Limb (tissue), 2 donors: ENCODE measurements around the gene CSNK2A2.

Experiments used
- DNase-seq, 2 donors: peaks; one replicate each; pipeline ENCODE4 v3.0.0-alpha.2; 2016; ENCODE audit errors: extremely low spot score in 2 of 2

CSNK2A2 gene

DNA sequence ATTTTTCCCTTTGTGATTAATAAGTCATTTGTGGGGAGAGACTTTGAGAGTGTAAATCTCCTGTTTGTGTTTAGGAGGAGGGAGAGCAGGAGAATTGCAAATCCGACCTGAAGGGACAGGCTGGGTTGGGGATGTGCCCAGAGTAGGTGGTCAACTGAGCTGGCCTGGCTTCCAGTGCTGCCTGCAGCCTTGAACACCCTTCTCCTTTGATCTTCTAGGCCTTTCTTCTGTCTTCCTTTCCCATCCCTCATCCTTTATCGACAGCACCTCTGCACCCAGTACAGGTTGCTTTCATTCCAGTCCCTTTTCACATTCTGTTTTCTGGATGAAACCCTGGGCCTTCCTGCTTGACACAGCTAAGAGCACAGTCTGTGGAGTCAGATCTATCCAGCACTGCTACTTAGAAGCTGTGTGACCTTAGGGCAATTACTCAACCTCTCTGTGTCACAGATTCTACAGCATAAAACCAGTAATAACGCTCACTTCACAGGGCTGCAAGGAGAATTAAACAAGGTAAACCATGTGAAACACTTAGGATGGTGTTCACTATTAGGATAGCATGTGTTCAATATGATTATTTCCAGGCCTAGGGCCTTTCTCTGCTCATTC lies 1.0 kb upstream of the CSNK2A2 start:
- no peak for DNase-seq

- peak in 1 of 2 donors; percentile 38 for DNase-seq
Observed at GRCh38 chr16:58197314-58198012, 443 bp downstream of the CSNK2A2 start.

GRCh38 chr16:58196898-58197313 lies 1.0 kb downstream of the CSNK2A2 start:
- no peak for DNase-seq

DNA sequence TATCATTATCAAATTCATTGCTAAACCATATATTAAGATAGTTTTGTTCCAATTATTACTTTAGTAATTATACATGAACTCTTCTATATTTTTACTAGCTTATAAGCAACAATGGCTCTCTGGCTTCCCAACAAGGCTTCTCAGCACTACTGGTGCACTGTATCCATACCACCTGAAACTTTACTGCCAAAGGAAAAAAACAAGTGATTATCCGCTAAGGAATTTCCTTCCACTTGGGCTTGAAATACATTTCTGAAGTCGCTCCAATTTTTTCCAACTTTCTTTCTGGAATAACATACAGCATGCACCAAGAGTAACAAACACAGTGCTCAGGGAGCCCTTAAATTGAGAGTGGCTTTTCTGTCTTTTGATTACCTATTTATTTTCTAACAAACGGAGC lies 2.1 kb downstream of the CSNK2A2 start:
- DNase-seq, result no peak

GRCh38 chr16:58195344-58195743 lies 2.6 kb downstream of the CSNK2A2 start:
- DNase-seq, result no peak

DNA sequence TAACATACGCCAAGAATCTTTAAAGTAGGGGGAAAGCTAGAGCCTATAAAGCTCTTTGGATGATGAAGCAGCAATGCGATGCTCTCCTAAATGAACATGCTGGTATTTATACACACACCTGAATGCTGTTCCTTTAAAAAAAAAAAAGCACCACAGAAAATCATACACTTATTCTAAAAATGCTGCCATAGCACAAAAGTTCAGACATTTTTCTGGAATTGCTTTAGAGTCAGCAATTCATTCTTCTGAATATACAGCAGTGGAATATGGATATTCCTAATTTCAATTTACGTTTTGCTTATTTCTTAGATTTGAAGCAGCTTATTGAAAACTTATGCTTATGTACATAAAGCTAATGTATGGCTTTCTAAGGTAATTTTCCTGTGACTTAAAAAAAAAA lies 3.1 kb downstream of the CSNK2A2 start:
- no peak for DNase-seq

DNA sequence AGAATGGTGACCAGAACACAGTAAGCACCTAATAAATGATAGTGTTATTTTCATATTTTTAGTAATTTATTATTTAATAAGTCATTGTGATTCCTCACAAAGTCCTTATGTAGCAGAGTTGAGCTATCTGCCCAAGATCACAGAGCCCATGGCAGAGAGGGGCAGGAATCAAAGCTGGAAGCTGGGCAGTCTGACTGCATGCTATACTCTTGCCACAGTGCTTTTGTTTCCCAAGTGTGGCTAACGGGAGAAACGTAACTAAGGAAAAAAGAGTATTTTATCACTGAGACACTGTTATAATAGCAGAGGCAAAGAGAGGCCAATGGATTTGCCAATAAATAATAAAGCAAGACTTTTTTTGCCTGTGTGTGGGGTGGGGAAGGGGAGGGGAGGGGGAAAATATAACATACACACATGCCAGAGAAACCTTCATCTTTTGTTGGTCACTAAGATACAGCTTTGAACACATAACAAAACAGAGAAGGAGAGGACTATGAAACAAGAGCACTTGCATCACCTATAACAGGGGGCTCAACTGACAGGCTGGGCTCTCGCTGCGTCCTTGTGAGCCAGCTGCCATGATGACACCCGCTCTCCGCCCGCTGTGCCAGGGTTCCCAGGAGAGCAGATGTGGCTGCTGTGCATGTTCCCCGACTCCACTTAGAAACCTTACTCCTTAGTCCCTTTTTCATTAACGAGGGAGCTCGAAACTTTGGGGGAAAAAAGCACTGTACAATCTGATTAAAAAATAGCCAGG lies 10.1 kb downstream of the CSNK2A2 start:
- DNase-seq, result no peak

- peak in 1 of 2 donors; percentile 10 for DNase-seq
Observed at GRCh38 chr16:58187092-58187491, 10.8 kb downstream of the CSNK2A2 start.

GRCh38 chr16:58186176-58186944 lies 11.5 kb downstream of the CSNK2A2 start:
- no peak for DNase-seq

DNA sequence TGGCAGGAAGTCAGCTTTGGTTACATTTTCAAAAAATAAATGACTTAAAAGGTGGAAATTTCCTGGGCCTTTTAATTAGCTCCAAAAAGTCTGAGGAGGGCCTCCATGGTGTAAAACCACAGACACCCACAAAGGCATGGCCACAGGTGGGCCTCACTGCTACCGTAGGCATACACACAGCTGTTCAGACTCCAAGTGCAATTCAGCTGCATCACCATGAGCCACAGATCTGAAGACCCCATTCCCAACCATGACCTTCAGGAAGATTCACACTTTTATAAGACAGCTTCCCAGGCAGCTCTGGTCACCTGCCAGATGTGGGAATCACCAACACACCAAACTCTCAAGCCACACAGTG lies 20.6 kb downstream of the CSNK2A2 start:
- no peak for DNase-seq

DNA sequence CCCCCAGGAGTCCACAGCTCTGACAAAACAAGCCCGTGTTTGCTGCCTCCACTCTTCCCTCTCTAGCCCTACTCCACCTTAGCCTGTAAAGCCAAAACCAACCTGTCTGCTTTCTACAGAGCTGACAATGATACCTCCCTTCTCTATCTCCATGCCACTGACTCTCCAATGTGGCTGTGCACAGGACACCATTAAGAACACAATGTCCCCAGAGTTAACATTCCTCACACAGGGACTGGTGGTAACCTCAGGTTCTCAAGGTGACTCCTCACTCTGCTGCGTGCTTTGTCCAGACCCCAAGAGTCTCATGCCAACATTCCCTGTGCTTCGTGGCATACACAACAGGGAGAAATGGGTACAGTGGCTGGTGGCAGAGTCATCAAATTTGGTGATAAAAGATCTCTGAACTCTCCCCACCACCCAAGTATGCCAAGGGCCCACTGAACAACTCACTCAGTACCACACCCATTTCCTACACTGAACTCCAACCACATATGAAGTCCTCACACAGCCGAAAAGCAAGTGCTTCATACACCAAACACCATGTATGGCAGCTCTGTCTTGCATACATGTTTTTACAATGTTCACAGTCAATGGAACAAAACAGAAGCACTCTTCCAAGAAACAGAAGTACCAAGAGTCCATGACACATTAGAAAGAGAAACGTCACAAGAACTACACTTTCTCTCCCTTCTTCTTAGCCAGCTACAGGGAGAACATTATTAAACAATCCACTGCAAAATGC lies 21.1 kb downstream of the CSNK2A2 start:
- no peak for DNase-seq

DNA sequence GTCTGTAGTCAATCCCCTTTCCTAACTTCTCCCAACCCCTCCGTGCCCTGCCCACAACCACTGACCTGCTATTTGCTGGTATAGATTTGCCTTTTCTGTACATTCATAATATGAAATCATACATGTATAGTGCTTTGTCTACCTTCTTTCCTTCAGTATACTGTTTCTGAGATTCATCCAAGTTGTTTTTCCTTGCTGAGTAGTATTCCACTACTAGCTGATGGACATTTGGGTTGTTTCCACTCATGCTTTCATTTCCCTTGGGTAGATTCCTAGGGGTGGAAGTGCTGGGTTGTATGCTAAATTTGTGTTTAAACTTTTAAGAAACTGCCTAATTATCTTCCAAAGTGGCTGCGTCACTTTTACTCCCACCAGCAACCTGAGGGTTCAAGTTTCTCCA lies 27.7 kb downstream of the CSNK2A2 start:
- DNase-seq, result no peak

GRCh38 chr16:58160855-58161254 lies 37.1 kb downstream of the CSNK2A2 start:
- no peak for DNase-seq

DNA sequence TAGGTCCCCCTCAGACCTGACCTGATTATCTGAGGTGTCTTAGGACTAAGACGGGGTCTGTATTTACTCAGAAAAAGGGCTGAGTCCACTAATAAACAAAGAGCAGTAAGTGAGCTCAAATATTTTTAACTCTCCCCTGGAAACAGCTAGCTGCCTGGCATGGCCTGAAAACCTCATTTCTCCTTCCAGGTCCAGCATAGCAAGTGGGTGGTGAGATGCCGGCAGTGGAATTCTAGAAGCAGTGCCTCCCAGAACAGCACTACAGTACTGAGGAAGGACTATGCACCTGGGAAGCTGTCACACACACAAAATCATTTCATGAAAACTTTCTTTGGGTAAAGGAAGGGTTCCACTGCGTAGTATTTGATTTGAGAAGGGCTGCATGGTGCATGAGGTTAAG lies 39.2 kb downstream of the CSNK2A2 start:
- no peak for DNase-seq

- DNase-seq, result no peak
Observed at GRCh38 chr16:58157951-58158540, 39.9 kb downstream of the CSNK2A2 start.

DNA sequence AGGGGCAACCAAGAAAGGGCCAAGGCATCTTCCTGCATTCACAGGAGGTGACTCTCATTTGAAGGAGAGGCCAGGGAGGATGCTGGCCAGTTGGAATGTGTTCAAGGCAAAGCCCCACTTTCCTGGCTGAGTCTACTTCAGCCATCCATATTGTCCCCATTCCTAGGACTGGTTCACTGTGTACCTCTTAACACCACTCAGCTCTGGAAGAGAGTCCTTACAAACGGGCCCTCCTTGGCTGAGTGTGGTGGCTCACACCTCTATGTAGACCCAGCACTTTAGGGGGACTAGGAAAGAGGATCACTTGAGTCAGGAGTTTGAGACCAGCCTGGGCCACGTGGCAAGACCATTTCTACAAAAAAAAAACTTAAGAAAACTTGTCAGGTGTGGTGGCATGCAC lies 40.7 kb downstream of the CSNK2A2 start:
- DNase-seq, result no peak

DNA sequence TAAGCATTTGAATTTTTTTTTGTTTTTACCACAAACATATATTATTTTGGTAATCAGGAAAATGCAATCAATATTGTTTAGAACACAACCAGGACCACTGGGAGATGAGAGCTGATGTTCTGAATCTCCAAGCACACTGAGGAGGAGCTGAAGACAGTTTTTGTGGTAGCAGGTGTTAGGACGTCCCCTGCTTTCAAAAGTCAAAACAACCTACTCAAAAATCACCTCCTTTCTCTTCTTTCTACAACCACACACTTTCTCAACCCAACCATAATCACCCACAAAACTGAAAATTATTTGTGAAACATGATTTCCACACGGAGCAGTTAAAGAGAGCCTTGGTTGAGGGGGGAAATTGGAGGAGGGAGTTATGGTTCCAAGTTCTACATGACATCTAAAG lies 42.1 kb downstream of the CSNK2A2 start:
- DNase-seq, result no peak

GRCh38 chr16:58154345-58154744 lies 43.6 kb downstream of the CSNK2A2 start:
- DNase-seq, result no peak

DNA sequence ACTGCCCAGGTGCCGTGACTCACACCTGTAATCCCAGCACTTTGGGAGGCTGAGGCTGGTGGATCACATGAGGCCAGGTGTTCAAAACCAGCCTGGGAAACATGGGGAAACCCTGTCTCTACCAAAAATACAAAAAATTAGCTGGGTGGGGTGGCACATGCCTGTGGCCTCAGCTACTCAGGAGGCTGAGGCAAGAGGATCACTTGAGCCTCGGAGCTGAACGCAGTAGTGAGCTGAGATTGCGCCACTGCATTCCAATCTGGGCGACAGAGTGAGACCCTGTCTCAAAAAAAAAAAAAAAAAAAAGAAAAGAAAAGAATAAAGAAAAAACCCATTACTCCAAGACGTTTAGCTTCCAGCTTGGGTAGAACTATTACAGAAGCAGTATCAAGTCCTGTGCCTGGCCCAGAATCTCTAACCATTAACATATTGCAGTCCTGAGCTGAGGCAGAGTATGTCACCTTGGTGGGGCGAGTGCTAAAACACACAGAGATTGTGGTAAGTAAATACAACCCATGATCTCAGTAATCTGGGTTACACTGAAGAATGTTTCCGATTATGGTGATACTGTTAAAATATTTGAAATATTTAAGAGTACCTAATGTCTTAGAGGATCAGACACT lies 45.5 kb downstream of the CSNK2A2 start:
- no peak for DNase-seq

DNA sequence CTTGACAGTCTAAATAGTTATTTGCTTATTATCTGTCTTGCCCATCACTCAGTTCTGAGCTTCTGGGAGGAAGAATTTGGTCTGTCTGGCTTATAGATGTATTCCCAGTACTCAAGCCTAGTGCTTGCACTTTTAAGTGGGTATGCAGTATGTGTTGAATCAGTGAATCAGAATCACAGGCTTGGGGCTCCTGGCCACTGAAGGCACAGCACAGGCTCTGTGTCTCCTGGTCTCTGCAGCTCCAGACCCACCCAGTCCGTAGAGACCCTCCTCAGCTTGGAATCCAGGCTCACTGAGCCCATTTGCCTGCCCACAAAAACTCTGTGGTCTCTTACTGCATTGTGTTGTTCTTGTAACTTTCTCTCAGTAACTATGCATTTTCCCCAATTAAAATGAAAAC lies 49.4 kb downstream of the CSNK2A2 start:
- no peak for DNase-seq
